ENCODE measurements around the gene TRIM72. TPM values are rescaled to one million over a fixed set of nuclear protein-coding genes. Genes with fewer than 3 reads are reported as not detected.
A peak's percentile ranks its signal among the peaks of the same experiment; 100 is the strongest.
"Not testable (repeated sequence)": the region's sequence is repeated elsewhere in the genome, so short reads cannot be mapped to it uniquely, and the experiment has no call there.

The TRIM72 gene
- total and polyA plus RNA-seq, 2 of the 8 experiments (the other 6 are each of a cell fraction or from before 2014, with no cell fraction given) = 0.57 to 2.1 TPM

DNA sequence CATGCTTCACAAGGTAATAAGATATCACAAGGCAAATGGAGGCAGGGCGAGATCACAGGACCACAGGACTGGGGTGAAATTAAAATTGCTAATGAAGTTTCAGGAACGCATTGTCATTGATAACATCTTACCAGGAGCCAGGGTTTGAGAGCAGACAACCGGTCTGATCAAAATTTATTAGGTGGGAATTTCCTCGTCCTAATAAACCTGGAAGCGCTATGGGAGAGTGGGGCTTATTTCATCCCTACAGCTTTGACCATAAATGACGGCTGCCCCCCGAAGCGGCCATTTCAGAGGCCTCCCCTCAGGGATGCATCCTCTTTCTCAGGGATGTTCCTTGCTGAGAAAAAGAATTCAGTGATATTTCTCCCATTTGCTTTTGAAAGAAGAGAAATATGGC, 31.7 kb downstream of the TRIM72 start:
- H2BK120ac ChIP-seq (replicated peaks; ENCODE audit: low read depth, low read length); H3K56ac ChIP-seq (replicated peaks; ENCODE audit: insufficient read length, low read depth, low read length); H2AK5ac ChIP-seq (ENCODE audit: low read depth, low read length); H3K79me2 ChIP-seq (ENCODE audit: control insufficient read depth in 1 of 2, insufficient read depth in 2 of 2, low read length in 2 of 2); FAIRE-seq; H4K20me1 ChIP-seq (replicated peaks in 1 of 2; ENCODE audit: control insufficient read depth in 1 of 2, insufficient read depth in 2 of 2, low read length in 2 of 2); H3K14ac ChIP-seq (ENCODE audit: insufficient read length); H3K36me3 ChIP-seq (ENCODE audit: control insufficient read depth in 2 of 4, insufficient read depth in 4 of 4, low read length in 3 of 4); H3K9ac ChIP-seq (replicated peaks in 1 of 4; ENCODE audit: extremely low read depth in 1 of 4, low read depth in 3 of 4, low read length in 3 of 4); H3K23ac ChIP-seq (ENCODE audit: insufficient read length); H3K9me3 ChIP-seq (ENCODE audit: insufficient read depth in 2 of 2, low read depth in 1 of 2, low read length in 1 of 2); H4K8ac ChIP-seq (ENCODE audit: extremely low read depth, insufficient read depth, low read length); H3K18ac ChIP-seq (ENCODE audit: extremely low read depth, low read length); H3K27ac ChIP-seq (ENCODE audit: low read depth, low read length); H3K4ac ChIP-seq (replicated peaks; ENCODE audit: insufficient read length, low read depth, low read length); DNase-seq (ENCODE audit: low read depth in 1 of 2, low spot score in 2 of 2); H4K91ac ChIP-seq (replicated peaks; ENCODE audit: insufficient read length, low read length); H3K23me2 ChIP-seq (ENCODE audit: low read depth, low read length); H3K79me1 ChIP-seq (ENCODE audit: low read depth, low read length); H2BK15ac ChIP-seq (ENCODE audit: low read length); H3K27me3 ChIP-seq (replicated peaks in 1 of 4; ENCODE audit: control insufficient read depth in 3 of 4, extremely low read depth in 1 of 4, insufficient read depth in 3 of 4, low read length in 3 of 4); H2AFZ ChIP-seq (ENCODE audit: low read length); H2BK20ac ChIP-seq (ENCODE audit: low read length): not testable (repeated sequence)
- peaks cover 0 to 18% (median 3%) of the 10 kb centered on the region in 4 experiments; a peak in 4 of 7 replicates for H3K4me1 ChIP-seq (replicated peaks in 1 of 4; ENCODE audit: control insufficient read depth in 3 of 4, insufficient read depth in 4 of 4, low read length in 3 of 4)
- peak overlapping the region; percentile 17; the same call in 1 of the 2 replicates for H2BK12ac ChIP-seq (ENCODE audit: low read depth, low read length)
- WGBS, 2 experiments (ENCODE audit: extremely low coverage in 1 of 2, insufficient coverage in 1 of 2, insufficient read length in 1 of 2, insufficient replicate concordance in 2 of 2, low coverage in 1 of 2, low lambda C conversion rate in 2 of 2, missing lambda C conversion rate in 1 of 2) = 0% methylated on average over 8 of the region's 8 CpGs; no CpG with 5 or more reads in 1 of the 2 experiments
- H4K5ac ChIP-seq (ENCODE audit: insufficient read length, low read depth, low read length) = peak overlapping the region; percentile 53
- peak overlapping the region; percentile 41 to 55; a peak in 3 of 4 replicates for H3K4me2 ChIP-seq (ENCODE audit: insufficient read depth in 1 of 2, low read depth in 2 of 2, low read length in 2 of 2)
- peak overlapping the region in 2 of 4 experiments; percentile 17 to 36; a peak in 3 of 8 replicates for H3K4me3 ChIP-seq (ENCODE audit: extremely low read depth in 1 of 4, insufficient read depth in 2 of 4, low read depth in 3 of 4, low read length in 4 of 4)
- CTCF ChIA-PET (ENCODE audit: partially characterized antibody) = interaction anchor here (0.8 kb wide), 1 partner anchor 87 kb away, joined by 3 read pairs; no protein-coding TSS in a partner anchor
- POLR2A ChIA-PET (ENCODE audit: partially characterized antibody) = interaction anchor here (1.5 kb wide), 1 partner anchor 65 kb away, joined by 3 read pairs; no protein-coding TSS in a partner anchor
- 0 out of 2 replicates have a peak overlapping the region, but pooled peaks have one; percentile 30 for H2BK5ac ChIP-seq (ENCODE audit: low read depth, low read length)

All from H1 (cell line).